GM13976 (cell line): ENCODE data around the gene XCL2.

Experiments
- DNase-seq: peaks from one replicate; pipeline ENCODE4 v3.0.0; 2012; ENCODE audit warnings: low spot score
- in situ Hi-C: fragments of 300-500 bp; cut with MboI; formaldehyde crosslinking; loops from one replicate; pipeline ENCODE4 v1.12.0; 2022; ENCODE audit warnings: low sequenced_read_pairs, mixed read lengths, inconsistent platforms; ENCODE audit not compliant: unreplicated experiment
- TF ChIP-seq, protein P1 (sequence below): IDR thresholded peaks from 2 replicates; pipeline ENCODE4 v1.5.1; 2012; ENCODE audit warnings: borderline replicate concordance, mild to moderate bottlenecking; ENCODE audit not compliant: insufficient read depth; ENCODE audit errors: extremely low read depth, missing control alignments, control extremely low read depth

XCL2 gene

DNA sequence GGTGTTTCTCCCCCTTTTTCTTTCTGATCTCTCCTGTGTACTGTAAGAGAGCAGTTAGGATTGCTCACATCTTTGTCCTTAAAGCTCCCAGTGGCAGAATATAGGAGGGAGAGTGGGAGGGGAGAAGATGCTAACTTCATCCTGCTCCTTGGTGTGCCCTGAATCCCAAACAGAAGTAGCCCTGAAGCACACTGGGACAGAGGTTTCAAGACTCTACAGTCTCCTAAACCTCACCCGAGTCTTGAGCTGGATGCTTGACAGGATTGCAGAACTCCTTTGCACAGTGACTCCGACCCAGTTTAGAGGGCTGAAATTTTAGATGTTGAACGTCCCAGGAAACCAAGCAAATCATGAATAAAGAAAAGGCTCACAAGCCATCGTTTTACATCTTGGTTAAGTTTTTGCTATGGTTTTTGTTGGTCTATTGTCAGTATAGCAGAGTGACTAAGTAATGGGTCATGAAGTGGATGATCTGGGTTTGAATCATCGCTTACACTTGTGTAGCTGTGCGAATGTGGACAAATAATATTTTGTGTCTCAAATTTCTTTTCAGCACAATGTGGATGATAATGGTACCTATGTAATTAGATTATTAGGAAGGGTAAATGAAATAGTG is 37.5 kb downstream of the XCL2 start:
- DNase-seq, result no peak

DNA sequence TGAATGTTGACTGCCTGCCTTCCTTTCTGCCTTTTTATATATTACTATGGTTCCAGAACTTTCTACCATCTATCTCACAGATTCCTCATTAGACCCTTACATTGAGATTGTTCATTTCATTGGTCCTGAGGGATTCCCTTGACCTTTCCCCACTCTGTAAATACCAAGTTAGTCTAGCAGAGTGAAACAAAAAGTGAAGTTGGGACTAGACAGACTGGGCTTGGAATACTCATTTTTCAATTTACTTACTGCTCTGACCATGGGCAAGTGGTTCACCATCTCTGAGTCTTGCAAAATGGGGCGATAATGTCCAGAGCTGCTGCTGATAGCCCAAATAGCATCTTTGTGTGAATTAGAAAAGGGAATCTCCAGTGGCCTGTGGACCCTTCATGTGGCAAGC is 38.8 kb downstream of the XCL2 start:
- TF ChIP-seq, protein P1, sequence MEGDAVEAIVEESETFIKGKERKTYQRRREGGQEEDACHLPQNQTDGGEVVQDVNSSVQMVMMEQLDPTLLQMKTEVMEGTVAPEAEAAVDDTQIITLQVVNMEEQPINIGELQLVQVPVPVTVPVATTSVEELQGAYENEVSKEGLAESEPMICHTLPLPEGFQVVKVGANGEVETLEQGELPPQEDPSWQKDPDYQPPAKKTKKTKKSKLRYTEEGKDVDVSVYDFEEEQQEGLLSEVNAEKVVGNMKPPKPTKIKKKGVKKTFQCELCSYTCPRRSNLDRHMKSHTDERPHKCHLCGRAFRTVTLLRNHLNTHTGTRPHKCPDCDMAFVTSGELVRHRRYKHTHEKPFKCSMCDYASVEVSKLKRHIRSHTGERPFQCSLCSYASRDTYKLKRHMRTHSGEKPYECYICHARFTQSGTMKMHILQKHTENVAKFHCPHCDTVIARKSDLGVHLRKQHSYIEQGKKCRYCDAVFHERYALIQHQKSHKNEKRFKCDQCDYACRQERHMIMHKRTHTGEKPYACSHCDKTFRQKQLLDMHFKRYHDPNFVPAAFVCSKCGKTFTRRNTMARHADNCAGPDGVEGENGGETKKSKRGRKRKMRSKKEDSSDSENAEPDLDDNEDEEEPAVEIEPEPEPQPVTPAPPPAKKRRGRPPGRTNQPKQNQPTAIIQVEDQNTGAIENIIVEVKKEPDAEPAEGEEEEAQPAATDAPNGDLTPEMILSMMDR, result no peak
- DNase-seq, result no peak
- in situ Hi-C loops, result no loop called here

More for the DNA sequence above, 37.5 kb downstream of the XCL2 start:
- in situ Hi-C loops, result no loop called here
- TF ChIP-seq, protein P1, result no peak

- DNase-seq, result no peak
- in situ Hi-C loops, result no loop called here
- TF ChIP-seq, protein P1, result no peak
Observed at GRCh38 chr1:168504064-168504837, 39.5 kb downstream of the XCL2 start.

DNA sequence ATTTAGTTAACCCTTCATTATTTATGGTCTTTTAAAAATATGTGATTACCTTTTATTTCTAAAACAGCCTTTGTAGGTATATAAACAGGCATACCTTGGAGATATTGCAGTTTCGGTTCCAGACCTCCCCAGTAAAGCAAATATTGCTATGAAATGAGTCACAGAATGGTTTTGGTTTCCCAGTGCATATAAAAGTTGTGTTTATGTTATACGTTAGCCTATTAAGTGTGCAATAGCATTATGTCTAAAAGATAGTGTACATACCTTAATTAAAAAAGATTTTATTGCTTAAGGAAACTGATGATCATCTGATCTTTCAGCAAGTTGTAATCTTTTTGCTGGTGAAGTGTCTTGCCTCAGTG is 44.1 kb downstream of the XCL2 start:
- in situ Hi-C loops, result no loop called here
- no peak for DNase-seq
- TF ChIP-seq, protein P1, result no peak

DNA sequence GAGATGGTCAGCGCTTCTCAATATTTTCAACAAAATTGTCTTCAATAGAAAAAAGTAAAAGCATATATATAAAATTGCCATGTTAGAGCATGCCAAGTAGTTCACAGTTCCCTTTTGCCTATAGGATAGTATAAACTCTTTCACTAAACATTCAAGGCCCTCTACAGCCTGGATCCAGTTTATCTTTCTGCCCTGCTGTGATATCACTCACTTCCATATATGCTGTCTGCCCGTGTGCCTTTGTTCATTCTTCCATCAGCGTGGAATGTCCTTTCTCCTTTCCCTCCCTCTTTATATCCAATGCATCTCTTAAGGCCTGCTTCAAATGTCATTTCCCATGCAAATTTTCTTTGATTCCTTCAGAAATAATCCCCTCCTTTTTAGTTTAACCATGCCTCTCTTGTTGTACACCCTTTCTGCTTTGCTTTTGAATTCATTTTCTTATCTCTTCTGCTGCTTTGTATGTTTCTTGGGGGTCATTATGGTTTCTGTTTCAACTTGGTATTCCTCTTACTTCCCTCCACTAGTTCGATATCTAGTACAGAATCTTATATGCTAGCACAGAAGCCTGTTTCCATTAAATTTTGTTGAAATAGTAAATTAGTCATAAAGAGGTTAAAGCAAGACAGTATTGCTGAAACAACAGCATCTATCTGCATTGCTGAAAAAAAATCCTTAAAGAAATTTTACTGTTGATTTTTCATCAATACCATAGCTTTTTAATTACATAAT is 44.7 kb downstream of the XCL2 start:
- in situ Hi-C loops, result no loop called here
- TF ChIP-seq, protein P1, result no peak
- DNase-seq, result no peak

GRCh38 chr1:168498159-168498631 is 45.6 kb downstream of the XCL2 start:
- in situ Hi-C loops, result no loop called here
- TF ChIP-seq, protein P1, result no peak
- DNase-seq, result no peak
